ENCODE data around the gene CHP1. TPM values are rescaled to one million over a fixed set of nuclear protein-coding genes. Genes with fewer than 3 reads are reported as not detected.

CHP1 gene
- total and polyA plus RNA-seq, 2 of the 8 experiments (the other 6 are each of a cell fraction or from before 2014, with no cell fraction given), result 45.2 to 89.0 TPM

DNA sequence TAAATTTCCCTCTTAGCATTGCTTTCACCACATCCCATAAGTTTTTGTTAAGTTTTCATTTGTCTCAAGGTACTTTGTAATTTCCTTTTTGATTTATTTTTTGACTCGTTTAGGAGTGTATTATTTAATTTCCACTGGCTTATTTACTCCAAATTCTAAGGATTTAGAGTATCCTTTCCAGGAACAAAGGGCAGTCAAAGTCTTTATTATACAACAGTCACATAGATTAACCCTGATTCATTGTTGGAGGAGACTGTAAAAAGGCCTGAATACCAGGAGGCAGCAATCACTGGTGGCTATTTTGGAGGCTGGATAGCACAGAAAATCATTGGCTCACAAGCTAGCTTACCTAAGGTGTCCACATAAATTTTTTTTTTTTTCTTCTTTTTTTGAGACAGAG, 61.5 kb downstream of the CHP1 start:
- no peak overlapping the region for H4K5ac ChIP-seq (ENCODE audit: insufficient read length, low read depth, low read length)
- TF ChIP-seq, protein P1, sequence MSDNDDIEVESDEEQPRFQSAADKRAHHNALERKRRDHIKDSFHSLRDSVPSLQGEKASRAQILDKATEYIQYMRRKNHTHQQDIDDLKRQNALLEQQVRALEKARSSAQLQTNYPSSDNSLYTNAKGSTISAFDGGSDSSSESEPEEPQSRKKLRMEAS (IDR thresholded peaks at IDR 0.05), result no peak
- TF ChIP-seq CHD2 (IDR thresholded peaks at IDR 0.05; ENCODE audit: low read length), result no peak
- TF ChIP-seq FOSL1 (IDR thresholded peaks at IDR 0.05; ENCODE audit: insufficient read depth, low read depth, low read length), result no peak
- H3K14ac ChIP-seq (ENCODE audit: insufficient read length), result no peak overlapping the region
- FAIRE-seq (no peak), DNase-seq (ENCODE audit: low read depth in 1 of 2, low spot score in 2 of 2) (no peak)
- WGBS, 2 experiments (ENCODE audit: extremely low coverage in 1 of 2, insufficient coverage in 1 of 2, insufficient read length in 1 of 2, insufficient replicate concordance in 2 of 2, low coverage in 1 of 2, low lambda C conversion rate in 2 of 2, missing lambda C conversion rate in 1 of 2), result 78% methylated on average over 1 of the region's 1 CpG; no CpG with 5 or more reads in 1 of the 2 experiments
- no peak overlapping the region for H2BK120ac ChIP-seq (replicated peaks; ENCODE audit: low read depth, low read length)
- no peaks in the 10 kb centered on the region for H3K4me1 ChIP-seq (replicated peaks in 1 of 4; ENCODE audit: control insufficient read depth in 3 of 4, insufficient read depth in 4 of 4, low read length in 3 of 4)
- H3K56ac ChIP-seq (replicated peaks; ENCODE audit: insufficient read length, low read depth, low read length), result no peak overlapping the region
- H3K27ac ChIP-seq (ENCODE audit: low read depth, low read length), result no peak overlapping the region
- H2BK5ac ChIP-seq (ENCODE audit: low read depth, low read length), result no peak overlapping the region
- no peak overlapping the region for H3K4ac ChIP-seq (replicated peaks; ENCODE audit: insufficient read length, low read depth, low read length)
- no peaks in the 10 kb centered on the region for H3K27me3 ChIP-seq (replicated peaks in 1 of 4; ENCODE audit: control insufficient read depth in 3 of 4, extremely low read depth in 1 of 4, insufficient read depth in 3 of 4, low read length in 3 of 4)
- H2BK12ac ChIP-seq (ENCODE audit: low read depth, low read length), result no peak overlapping the region
- H3K23ac ChIP-seq (ENCODE audit: insufficient read length), result no peak overlapping the region
- no peak overlapping the region for H3K18ac ChIP-seq (ENCODE audit: extremely low read depth, low read length)
- H4K91ac ChIP-seq (replicated peaks; ENCODE audit: insufficient read length, low read length), result no peak overlapping the region
- H3K4me2 ChIP-seq (ENCODE audit: insufficient read depth in 1 of 2, low read depth in 2 of 2, low read length in 2 of 2), result no peak overlapping the region
- H4K20me1 ChIP-seq (replicated peaks in 1 of 2; ENCODE audit: control insufficient read depth in 1 of 2, insufficient read depth in 2 of 2, low read length in 2 of 2), result peaks cover 4 to 10% of the 10 kb centered on the region in 2 experiments
- no peak overlapping the region for H2AK5ac ChIP-seq (ENCODE audit: low read depth, low read length)
- no peak overlapping the region for H2BK15ac ChIP-seq (ENCODE audit: low read length)
- H3K23me2 ChIP-seq (ENCODE audit: low read depth, low read length), result no peaks in the 10 kb centered on the region
- CTCF ChIA-PET (ENCODE audit: partially characterized antibody), result interaction anchor here (0.7 kb wide), 1 partner anchor 324 kb away, joined by 3 read pairs; no protein-coding TSS in a partner anchor
- no peak overlapping the region for H3K4me3 ChIP-seq (ENCODE audit: extremely low read depth in 1 of 4, insufficient read depth in 2 of 4, low read depth in 3 of 4, low read length in 4 of 4)
- POLR2A ChIA-PET (ENCODE audit: partially characterized antibody), result interaction anchor here (1.3 to 2.7 kb wide), 3 partner anchors 10 to 40 kb away, joined by 4 to 10 read pairs (median 4); partner anchors contain the start of genes NUSAP1 and OIP5
- H3K9ac ChIP-seq (replicated peaks in 1 of 4; ENCODE audit: extremely low read depth in 1 of 4, low read depth in 3 of 4, low read length in 3 of 4), result no peak overlapping the region
- H3K79me2 ChIP-seq (ENCODE audit: control insufficient read depth in 1 of 2, insufficient read depth in 2 of 2, low read length in 2 of 2), result peaks cover 0 to 34% of the 10 kb centered on the region in 2 experiments; a peak in 3 of 4 replicates
- no peak overlapping the region for H4K8ac ChIP-seq (ENCODE audit: extremely low read depth, insufficient read depth, low read length)
- H3K79me1 ChIP-seq (ENCODE audit: low read depth, low read length), result peaks cover 3% of the 10 kb centered on the region; the same call in 1 of the 2 replicates
- H2BK20ac ChIP-seq (ENCODE audit: low read length), result no peak overlapping the region
- H3K9me3 ChIP-seq (ENCODE audit: insufficient read depth in 2 of 2, low read depth in 1 of 2, low read length in 1 of 2), result no peaks in the 10 kb centered on the region
- peaks cover 11 to 64% (median 38%) of the 10 kb centered on the region in 4 experiments for H3K36me3 ChIP-seq (ENCODE audit: control insufficient read depth in 2 of 4, insufficient read depth in 4 of 4, low read length in 3 of 4)
- no peak overlapping the region for H2AFZ ChIP-seq (ENCODE audit: low read length)
